MM.1S (cell line): ENCODE measurements around the gene RGS7.
"Not testable (repeated sequence)": the region's sequence is repeated elsewhere in the genome, so short reads cannot be mapped to it uniquely, and the experiment has no call there.

Experiments
- EZH2 ChIP-seq: fragments of 300-600 bp; sonication (generic); optimal IDR thresholded peaks from 2 replicates; pipeline ENCODE3; 2017; ENCODE audit warnings: low read depth, mild to moderate bottlenecking, antibody characterized with exemption, low read length, mixed read lengths
- EZH2phosphoT487 ChIP-seq: fragments of 300-600 bp; sonication (generic); IDR thresholded peaks from 2 replicates; pipeline ENCODE4 v1.6.1; 2018; ENCODE audit warnings: antibody characterized with exemption, low read length
- TF ChIP-seq, protein P1 (sequence below): fragments of 300-600 bp; sonication (generic); IDR thresholded peaks from 2 replicates; pipeline ENCODE4 v1.5.1; 2016; ENCODE audit warnings: antibody characterized with exemption, low read length, mixed read lengths

DNA sequence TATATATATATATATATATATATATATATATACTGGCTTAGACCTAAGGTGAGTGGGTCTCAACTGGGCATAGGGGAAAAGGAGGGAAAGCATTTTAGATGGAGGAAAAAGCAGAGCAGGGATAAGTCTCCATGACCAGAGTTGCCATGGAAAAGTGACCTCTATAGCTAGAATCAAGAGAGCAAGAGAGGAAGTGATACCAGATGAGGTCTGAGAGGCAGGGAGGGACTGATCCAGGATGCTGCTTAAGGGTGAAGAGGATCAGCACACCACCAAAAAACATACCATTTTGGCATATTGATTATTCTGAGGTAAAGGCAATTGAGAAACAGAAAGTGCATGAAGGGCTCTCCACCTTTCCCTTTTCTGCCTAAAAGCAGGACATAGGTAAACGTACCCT lies 267.9 kb downstream of the RGS7 start:
- TF ChIP-seq, protein P1, sequence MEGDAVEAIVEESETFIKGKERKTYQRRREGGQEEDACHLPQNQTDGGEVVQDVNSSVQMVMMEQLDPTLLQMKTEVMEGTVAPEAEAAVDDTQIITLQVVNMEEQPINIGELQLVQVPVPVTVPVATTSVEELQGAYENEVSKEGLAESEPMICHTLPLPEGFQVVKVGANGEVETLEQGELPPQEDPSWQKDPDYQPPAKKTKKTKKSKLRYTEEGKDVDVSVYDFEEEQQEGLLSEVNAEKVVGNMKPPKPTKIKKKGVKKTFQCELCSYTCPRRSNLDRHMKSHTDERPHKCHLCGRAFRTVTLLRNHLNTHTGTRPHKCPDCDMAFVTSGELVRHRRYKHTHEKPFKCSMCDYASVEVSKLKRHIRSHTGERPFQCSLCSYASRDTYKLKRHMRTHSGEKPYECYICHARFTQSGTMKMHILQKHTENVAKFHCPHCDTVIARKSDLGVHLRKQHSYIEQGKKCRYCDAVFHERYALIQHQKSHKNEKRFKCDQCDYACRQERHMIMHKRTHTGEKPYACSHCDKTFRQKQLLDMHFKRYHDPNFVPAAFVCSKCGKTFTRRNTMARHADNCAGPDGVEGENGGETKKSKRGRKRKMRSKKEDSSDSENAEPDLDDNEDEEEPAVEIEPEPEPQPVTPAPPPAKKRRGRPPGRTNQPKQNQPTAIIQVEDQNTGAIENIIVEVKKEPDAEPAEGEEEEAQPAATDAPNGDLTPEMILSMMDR: not testable (repeated sequence)
- TF ChIP-seq EZH2, EZH2phosphoT487: not testable (repeated sequence)
